PC-9 (cell line): ENCODE results near the gene STAMBPL1. TPM values are rescaled to one million over a fixed set of nuclear protein-coding genes. Genes with fewer than 3 reads are reported as not detected.

Experiments used
- BruUV-seq: library from RNA; stranded (reverse); fragments of 400-500 nt; replicated peaks from 2 replicates; lab custom pipeline; 2021; lab: Mats Ljungman, UMichigan
- CTCF ChIA-PET: fragments of 300-600 bp; sonication (Branson Sonifier 250); formaldehyde crosslinking; loops from one replicate; lab custom pipeline; 2022; ENCODE audit warnings: antibody characterized with exemption; lab: Charles Lee
- POLR2A ChIA-PET: fragments of 300-600 bp; sonication (Branson Sonifier 250); formaldehyde crosslinking; loops from one replicate; lab custom pipeline; 2022; ENCODE audit warnings: antibody characterized with exemption; ENCODE audit not compliant: unreplicated experiment; lab: Charles Lee
- DNase-seq, 2 experiments: peaks; one replicate each; pipeline versions ENCODE4 v3.0.0 to v3.0.0-alpha.2; 2015 to 2022; ENCODE audit warnings: mixed read lengths in 1 of 2
- H2AFZ ChIP-seq: fragments of 200-600 bp; sonication (generic); 2 replicates; pipeline ENCODE4 v1.8.1; 2017; ENCODE audit warnings: antibody characterized with exemption
- H3F3A ChIP-seq: fragments of 200-600 bp; sonication (generic); 2 replicates; pipeline ENCODE4 v1.8.1; 2017; ENCODE audit warnings: antibody characterized with exemption, mild to moderate bottlenecking, low read depth; ENCODE audit not compliant: insufficient read depth
- H3K27ac ChIP-seq: fragments of 200-600 bp; sonication (generic); 2 replicates; pipeline ENCODE4 v1.6.1; 2016; ENCODE audit warnings: mixed run types
- H3K27me3 ChIP-seq: fragments of 200-600 bp; sonication (generic); 2 replicates; pipeline ENCODE4 v1.6.1; 2016; ENCODE audit warnings: low read depth, mixed run types; ENCODE audit not compliant: insufficient read depth
- H3K36me3 ChIP-seq: fragments of 200-600 bp; sonication (generic); 2 replicates; pipeline ENCODE4 v1.6.1; 2016; ENCODE audit warnings: low read depth, mixed run types
- H3K4me1 ChIP-seq: fragments of 200-600 bp; sonication (generic); replicated peaks from 2 replicates; pipeline ENCODE4 v1.6.1; 2016; ENCODE audit warnings: mixed run types; ENCODE audit not compliant: insufficient read depth
- H3K4me2 ChIP-seq: fragments of 200-600 bp; sonication (generic); 2 replicates; pipeline ENCODE4 v1.6.1; 2017; ENCODE audit warnings: mixed run types
- H3K4me3 ChIP-seq: fragments of 200-600 bp; sonication (generic); 2 replicates; pipeline ENCODE4 v1.6.1; 2016; ENCODE audit warnings: mixed run types
- H3K79me2 ChIP-seq: fragments of 200-600 bp; sonication (generic); 2 replicates; pipeline ENCODE4 v1.6.1; 2017; ENCODE audit warnings: low read depth, mixed run types
- H3K9me2 ChIP-seq: fragments of 200-600 bp; sonication (generic); 2 replicates; pipeline ENCODE4 v1.8.1; 2017; ENCODE audit warnings: mild to moderate bottlenecking; ENCODE audit not compliant: insufficient read depth
- H3K9me3 ChIP-seq: fragments of 200-600 bp; sonication (generic); 2 replicates; pipeline ENCODE4 v1.8.1; 2016; ENCODE audit warnings: low read depth; ENCODE audit not compliant: insufficient read depth
- H4K20me1 ChIP-seq: fragments of 200-600 bp; sonication (generic); 2 replicates; pipeline ENCODE4 v1.8.1; 2017; ENCODE audit not compliant: insufficient read depth
- EZH2 ChIP-seq: fragments of 200-600 bp; sonication (generic); IDR thresholded peaks from 2 replicates; pipeline ENCODE4 v1.8.0; 2017; ENCODE audit warnings: antibody characterized with exemption, low read depth
- intact Hi-C: fragments of 100-400 bp; cut with micrococcal nuclease; formaldehyde crosslinking; loops from one replicate; pipeline ENCODE4 v1.10.0; 2022; ENCODE audit not compliant: unreplicated experiment
- total RNA-seq: library from RNA; stranded (reverse); gene quantifications from 2 replicates; pipeline ENCODE4 v1.2.3, GENCODE V29; 2021
- TF ChIP-seq, protein P1 (sequence below): fragments of 200-600 bp; sonication (generic); conservative IDR thresholded peaks from 2 replicates; pipeline ENCODE4 v1.6.1; 2017; ENCODE audit warnings: mixed run types, antibody characterized with exemption, mild to moderate bottlenecking, moderate library complexity

STAMBPL1 gene
- total RNA-seq, 1 experiment from 2014 or later = 7.4 TPM

DNA sequence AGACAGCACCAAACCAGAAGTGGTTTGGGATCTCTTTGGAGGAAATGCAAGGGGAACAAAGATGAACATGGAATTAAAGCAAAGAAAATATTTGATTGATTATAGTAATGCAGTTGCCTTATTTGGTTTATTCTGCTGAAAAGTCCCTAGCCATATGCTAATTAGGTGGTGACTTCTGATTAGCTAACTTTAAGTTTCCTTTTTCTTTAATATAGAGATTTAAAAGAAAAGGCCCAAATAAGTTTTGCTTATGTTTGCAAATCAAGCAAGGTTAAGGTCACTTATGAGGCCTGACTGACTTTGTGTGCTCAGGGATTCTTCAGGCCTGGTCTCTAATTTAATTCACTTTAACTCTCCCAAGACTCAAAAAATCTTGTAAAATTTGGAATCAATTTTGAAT, 22.2 kb upstream of the STAMBPL1 start:
- CTCF ChIA-PET = no interaction called here
- H3F3A ChIP-seq = peaks cover 11% of the 10 kb centered on the region
- intact Hi-C loops = loop anchor here (1.0 to 5.0 kb wide), 2 partner anchors 8 to 39 kb away; no protein-coding TSS in a partner anchor
- H3K4me3 ChIP-seq = no peak overlapping the region
- TF ChIP-seq, protein P1, sequence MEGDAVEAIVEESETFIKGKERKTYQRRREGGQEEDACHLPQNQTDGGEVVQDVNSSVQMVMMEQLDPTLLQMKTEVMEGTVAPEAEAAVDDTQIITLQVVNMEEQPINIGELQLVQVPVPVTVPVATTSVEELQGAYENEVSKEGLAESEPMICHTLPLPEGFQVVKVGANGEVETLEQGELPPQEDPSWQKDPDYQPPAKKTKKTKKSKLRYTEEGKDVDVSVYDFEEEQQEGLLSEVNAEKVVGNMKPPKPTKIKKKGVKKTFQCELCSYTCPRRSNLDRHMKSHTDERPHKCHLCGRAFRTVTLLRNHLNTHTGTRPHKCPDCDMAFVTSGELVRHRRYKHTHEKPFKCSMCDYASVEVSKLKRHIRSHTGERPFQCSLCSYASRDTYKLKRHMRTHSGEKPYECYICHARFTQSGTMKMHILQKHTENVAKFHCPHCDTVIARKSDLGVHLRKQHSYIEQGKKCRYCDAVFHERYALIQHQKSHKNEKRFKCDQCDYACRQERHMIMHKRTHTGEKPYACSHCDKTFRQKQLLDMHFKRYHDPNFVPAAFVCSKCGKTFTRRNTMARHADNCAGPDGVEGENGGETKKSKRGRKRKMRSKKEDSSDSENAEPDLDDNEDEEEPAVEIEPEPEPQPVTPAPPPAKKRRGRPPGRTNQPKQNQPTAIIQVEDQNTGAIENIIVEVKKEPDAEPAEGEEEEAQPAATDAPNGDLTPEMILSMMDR = no peak
- no peak for TF ChIP-seq EZH2
- BruUV-seq = no TSS peak
- POLR2A ChIA-PET = no interaction called here
- no peaks in the 10 kb centered on the region for H3K9me2 ChIP-seq
- H4K20me1 ChIP-seq = no peaks in the 10 kb centered on the region
- H3K4me1 ChIP-seq = peaks cover 22% of the 10 kb centered on the region
- H2AFZ ChIP-seq = no peak overlapping the region
- no peak for DNase-seq
- H3K27ac ChIP-seq = peak overlapping the region; percentile 81
- H3K36me3 ChIP-seq = no peaks in the 10 kb centered on the region
- peak overlapping the region; percentile 65 for H3K4me2 ChIP-seq
- 0 out of 2 replicates have a peak, but pooled peaks cover 2% of the 10 kb centered on the region for H3K9me3 ChIP-seq
- H3K79me2 ChIP-seq = no peaks in the 10 kb centered on the region
- H3K27me3 ChIP-seq = no peaks in the 10 kb centered on the region

- intact Hi-C loops = loop anchor here (1.0 to 5.0 kb wide), 2 partner anchors 8 to 39 kb away; no protein-coding TSS in a partner anchor
- POLR2A ChIA-PET = no interaction called here
Observed at GRCh38 chr10:88858491-88858890, 21.6 kb upstream of the STAMBPL1 start.

DNA sequence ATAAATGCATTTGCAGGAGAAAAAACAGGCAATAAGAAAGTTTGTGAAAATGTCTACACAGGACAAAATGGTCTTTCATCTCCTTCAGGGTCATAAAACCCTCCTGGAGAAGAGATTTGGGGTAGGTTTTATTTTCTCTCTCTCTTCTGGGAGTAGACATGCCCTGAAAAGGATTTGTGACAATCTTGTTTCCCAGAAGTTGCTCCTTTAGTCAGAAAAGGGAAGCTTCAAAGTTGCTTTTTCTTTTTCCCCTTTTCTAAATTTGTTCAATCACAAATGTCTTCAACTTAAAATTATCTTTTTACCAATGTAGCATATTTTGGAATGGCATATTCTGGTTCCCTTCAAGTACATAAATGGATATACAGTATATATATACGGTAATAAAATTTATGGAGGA, 19.0 kb upstream of the STAMBPL1 start:
- DNase-seq = no peak
- Histone ChIP-seq H3K4me1 (peaks cover 26% of the 10 kb centered on the region), H3K36me3 (no peaks in the 10 kb centered on the region), H3K9me2 (no peaks in the 10 kb centered on the region), H2AFZ (no peak overlapping the region), H3K9me3 (no peaks in the 10 kb centered on the region), H3K4me2 (no peak overlapping the region), H4K20me1 (no peaks in the 10 kb centered on the region), H3K27me3 (no peaks in the 10 kb centered on the region), H3K27ac (no peak overlapping the region), H3F3A (peaks cover 11% of the 10 kb centered on the region), H3K4me3 (no peak overlapping the region), H3K79me2 (no peaks in the 10 kb centered on the region)
- no peak for TF ChIP-seq EZH2
- TF ChIP-seq, protein P1 = no peak
- BruUV-seq = no TSS peak
- ChIA-PET CTCF (no interaction called here), POLR2A (no interaction called here)
- intact Hi-C loops = no loop called here

More at GRCh38 chr10:88858491-88858890, 21.6 kb upstream of the STAMBPL1 start:
- H3K9me3 ChIP-seq = no peaks in the 10 kb centered on the region
- no peaks in the 10 kb centered on the region for H3K36me3 ChIP-seq
- H3K4me3 ChIP-seq = no peak overlapping the region
- peak in 1 of 2 experiments; percentile 83 for DNase-seq
- peaks cover 11% of the 10 kb centered on the region for H3F3A ChIP-seq
- CTCF ChIA-PET = no interaction called here
- H3K4me1 ChIP-seq = peaks cover 21% of the 10 kb centered on the region
- BruUV-seq = no TSS peak
- H3K27ac ChIP-seq = peak overlapping the region; percentile 81
- H2AFZ ChIP-seq = peak overlapping the region; percentile 63; the same call in 1 of the 2 replicates
- H3K27me3 ChIP-seq = no peaks in the 10 kb centered on the region
- H4K20me1 ChIP-seq = no peaks in the 10 kb centered on the region
- H3K9me2 ChIP-seq = no peaks in the 10 kb centered on the region
- H3K79me2 ChIP-seq = no peaks in the 10 kb centered on the region
- TF ChIP-seq EZH2 = no peak
- TF ChIP-seq, protein P1 = no peak
- peak overlapping the region; percentile 65 for H3K4me2 ChIP-seq
